Measurements from ENCODE around the gene DNAJB11.

- TF ChIP-seq, protein P1, sequence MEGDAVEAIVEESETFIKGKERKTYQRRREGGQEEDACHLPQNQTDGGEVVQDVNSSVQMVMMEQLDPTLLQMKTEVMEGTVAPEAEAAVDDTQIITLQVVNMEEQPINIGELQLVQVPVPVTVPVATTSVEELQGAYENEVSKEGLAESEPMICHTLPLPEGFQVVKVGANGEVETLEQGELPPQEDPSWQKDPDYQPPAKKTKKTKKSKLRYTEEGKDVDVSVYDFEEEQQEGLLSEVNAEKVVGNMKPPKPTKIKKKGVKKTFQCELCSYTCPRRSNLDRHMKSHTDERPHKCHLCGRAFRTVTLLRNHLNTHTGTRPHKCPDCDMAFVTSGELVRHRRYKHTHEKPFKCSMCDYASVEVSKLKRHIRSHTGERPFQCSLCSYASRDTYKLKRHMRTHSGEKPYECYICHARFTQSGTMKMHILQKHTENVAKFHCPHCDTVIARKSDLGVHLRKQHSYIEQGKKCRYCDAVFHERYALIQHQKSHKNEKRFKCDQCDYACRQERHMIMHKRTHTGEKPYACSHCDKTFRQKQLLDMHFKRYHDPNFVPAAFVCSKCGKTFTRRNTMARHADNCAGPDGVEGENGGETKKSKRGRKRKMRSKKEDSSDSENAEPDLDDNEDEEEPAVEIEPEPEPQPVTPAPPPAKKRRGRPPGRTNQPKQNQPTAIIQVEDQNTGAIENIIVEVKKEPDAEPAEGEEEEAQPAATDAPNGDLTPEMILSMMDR (IDR thresholded peaks at IDR 0.05) = no peak
- no peak for TF ChIP-seq EP300 (IDR thresholded peaks at IDR 0.05)
Observed at GRCh38 chr3:186530415-186530814, 40.1 kb upstream of the DNAJB11 start.

All from esophagus muscularis mucosa (tissue), 3 donors.